Measurements from ENCODE around the gene LRRC26.

DNA sequence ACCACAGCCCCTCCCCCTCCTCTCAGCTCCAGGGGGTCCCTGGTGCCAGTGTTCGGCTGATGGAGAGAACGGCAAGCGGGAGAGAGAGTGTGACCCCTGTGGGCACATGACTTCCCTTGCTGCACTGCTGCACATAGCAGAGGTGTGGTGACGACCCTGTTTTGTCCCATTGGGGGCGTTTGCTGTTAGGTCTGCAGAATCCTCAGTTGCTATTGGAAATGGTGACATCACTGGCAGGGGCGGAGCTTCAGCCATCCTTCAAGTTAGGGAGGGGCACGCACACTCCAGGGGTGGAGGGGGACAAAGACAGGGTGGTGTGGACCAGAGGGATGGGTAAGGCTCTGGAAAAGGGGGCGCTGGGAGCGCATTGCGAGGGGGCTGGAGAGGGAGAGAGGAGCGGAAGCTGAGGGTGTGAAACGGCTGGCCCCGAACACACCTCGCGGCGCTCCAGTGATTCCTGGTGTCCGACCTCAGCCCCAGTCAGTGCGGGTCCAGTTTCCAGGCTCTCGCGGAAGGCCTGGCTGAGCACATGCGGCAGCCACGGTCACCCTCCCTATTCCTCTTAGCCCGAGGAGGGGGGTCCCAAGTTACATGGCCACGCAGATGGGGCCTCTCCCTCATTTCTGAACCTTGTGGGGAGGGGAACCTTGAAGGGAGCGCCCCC lies 31.7 kb downstream of the LRRC26 start:
- TF ChIP-seq, protein P1, sequence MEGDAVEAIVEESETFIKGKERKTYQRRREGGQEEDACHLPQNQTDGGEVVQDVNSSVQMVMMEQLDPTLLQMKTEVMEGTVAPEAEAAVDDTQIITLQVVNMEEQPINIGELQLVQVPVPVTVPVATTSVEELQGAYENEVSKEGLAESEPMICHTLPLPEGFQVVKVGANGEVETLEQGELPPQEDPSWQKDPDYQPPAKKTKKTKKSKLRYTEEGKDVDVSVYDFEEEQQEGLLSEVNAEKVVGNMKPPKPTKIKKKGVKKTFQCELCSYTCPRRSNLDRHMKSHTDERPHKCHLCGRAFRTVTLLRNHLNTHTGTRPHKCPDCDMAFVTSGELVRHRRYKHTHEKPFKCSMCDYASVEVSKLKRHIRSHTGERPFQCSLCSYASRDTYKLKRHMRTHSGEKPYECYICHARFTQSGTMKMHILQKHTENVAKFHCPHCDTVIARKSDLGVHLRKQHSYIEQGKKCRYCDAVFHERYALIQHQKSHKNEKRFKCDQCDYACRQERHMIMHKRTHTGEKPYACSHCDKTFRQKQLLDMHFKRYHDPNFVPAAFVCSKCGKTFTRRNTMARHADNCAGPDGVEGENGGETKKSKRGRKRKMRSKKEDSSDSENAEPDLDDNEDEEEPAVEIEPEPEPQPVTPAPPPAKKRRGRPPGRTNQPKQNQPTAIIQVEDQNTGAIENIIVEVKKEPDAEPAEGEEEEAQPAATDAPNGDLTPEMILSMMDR (IDR thresholded peaks at IDR 0.05) = no peak
- no peak for TF ChIP-seq POLR2A (IDR thresholded peaks at IDR 0.05)

All from right lobe of liver (tissue), 4 donors.